T-helper 17 cell (primary cell): ENCODE results near the gene SLC11A2. TPM values are rescaled to one million over a fixed set of nuclear protein-coding genes. Genes with fewer than 3 reads are reported as not detected.
A peak's percentile ranks its signal among the peaks of the same experiment; 100 is the strongest.
"Not testable (repeated sequence)": the region's sequence is repeated elsewhere in the genome, so short reads cannot be mapped to it uniquely, and the experiment has no call there.

Experiments used
- ATAC-seq: fragments of 150-1000 bp; cut with Tn5 transposase; 2 replicates; pipeline ENCODE4 v1.10.0; 2021; ENCODE audit warnings: mild to moderate bottlenecking, moderate library complexity
- DNase-seq, 3 donors: peaks; one replicate each; pipeline versions ENCODE4 v3.0.0 to v3.0.0-alpha.2; 2020 to 2021
- H3K9me3 ChIP-seq: one replicate; pipeline ENCODE4 v1.7.0; 2013; ENCODE audit warnings: low read length, mild to moderate bottlenecking; ENCODE audit not compliant: control insufficient read depth, poor library complexity, severe bottlenecking
- H3K27ac Mint-ChIP-seq: one replicate; pipeline ENCODE4 v1.8.0; 2022; ENCODE audit warnings: mild to moderate bottlenecking, moderate library complexity, mixed read lengths
- H3K27me3 Mint-ChIP-seq: one replicate; pipeline ENCODE4 v1.8.0; 2022; ENCODE audit warnings: mixed read lengths
- H3K36me3 Mint-ChIP-seq: one replicate; pipeline ENCODE4 v1.8.0; 2022; ENCODE audit warnings: low read depth, mixed read lengths
- H3K4me1 Mint-ChIP-seq: one replicate; pipeline ENCODE4 v1.8.0; 2022; ENCODE audit warnings: mild to moderate bottlenecking, mixed read lengths
- H3K4me3 Mint-ChIP-seq: one replicate; pipeline ENCODE4 v1.8.0; 2022; ENCODE audit warnings: mild to moderate bottlenecking, moderate library complexity, mixed read lengths
- total RNA-seq, 4 donors: library from RNA in 2 of 4; stranded (reverse) in 2 of 4; gene quantifications; one replicate each; pipeline ENCODE4 v1.2.3 and lab custom pipeline; 2022 to 2026

SLC11A2 gene
- total RNA-seq, 2 donors from 2014 or later: 47.6 to 51.5 TPM

DNA sequence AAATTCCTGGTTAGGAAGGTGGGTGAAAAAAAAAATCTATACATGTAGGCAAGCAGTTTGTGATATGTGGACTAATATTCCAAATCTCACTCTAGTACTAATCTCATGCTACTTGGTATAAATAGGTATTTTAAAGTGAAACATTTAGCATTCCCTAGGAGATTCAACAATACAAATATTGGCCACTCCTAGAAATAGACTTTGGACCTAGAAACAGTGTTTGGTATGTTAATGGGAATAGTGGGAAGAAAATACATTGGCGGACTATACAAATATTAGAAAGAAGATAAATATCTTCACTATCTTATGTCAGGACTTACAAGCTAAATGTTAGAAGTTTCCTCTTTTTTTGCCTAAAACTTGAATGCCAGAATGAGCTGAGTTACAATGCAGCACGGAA is 45.6 kb downstream of the SLC11A2 start:
- Mint-ChIP-seq H3K27ac (no peak overlapping the region), H3K4me3 (no peak overlapping the region), H3K27me3 (no peaks in the 10 kb centered on the region), H3K4me1 (peaks cover 11% of the 10 kb centered on the region), H3K36me3 (peaks cover 3% of the 10 kb centered on the region)
- no peaks in the 10 kb centered on the region for H3K9me3 ChIP-seq
- DNase-seq: no peak
- ATAC-seq: no peak

DNA sequence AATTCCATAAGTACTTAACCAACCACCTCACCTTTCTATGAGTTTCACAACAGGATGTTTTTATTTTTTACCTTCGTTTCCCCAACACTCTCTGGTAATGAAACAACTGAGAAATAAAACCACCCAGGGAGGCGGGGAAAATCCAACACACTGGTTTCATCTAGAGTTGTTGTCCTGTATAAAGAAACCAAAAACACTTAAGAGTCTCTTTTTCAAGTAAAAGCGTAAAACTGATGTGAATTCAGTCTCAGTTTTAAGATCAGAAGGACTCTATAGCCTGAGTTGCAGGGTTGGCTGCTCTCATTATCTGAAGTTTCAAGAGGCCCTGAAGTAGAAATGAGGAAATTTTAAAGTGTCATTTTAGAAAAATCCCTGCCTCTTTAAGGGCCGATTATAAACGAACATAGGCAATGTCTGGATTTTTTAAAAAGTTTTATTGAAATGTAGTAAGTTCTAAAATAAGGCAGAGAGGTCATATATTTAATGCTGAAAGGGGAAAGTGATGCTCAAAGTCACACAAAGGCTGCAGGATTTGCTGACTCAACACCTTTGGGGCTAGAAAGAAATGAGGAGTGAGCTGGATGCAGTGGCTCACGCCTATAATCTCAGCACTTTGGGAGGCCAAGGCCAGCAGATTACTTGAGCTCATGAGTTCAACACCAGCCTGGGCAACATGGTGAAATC is 46.7 kb downstream of the SLC11A2 start:
- Mint-ChIP-seq H3K36me3 (peaks cover 3% of the 10 kb centered on the region), H3K4me1 (peaks cover 12% of the 10 kb centered on the region), H3K4me3 (no peak overlapping the region), H3K27me3 (no peaks in the 10 kb centered on the region), H3K27ac (peak overlapping the region; percentile 79)
- H3K9me3 ChIP-seq: no peaks in the 10 kb centered on the region
- ATAC-seq: peak; percentile 46
- DNase-seq: no peak

DNA sequence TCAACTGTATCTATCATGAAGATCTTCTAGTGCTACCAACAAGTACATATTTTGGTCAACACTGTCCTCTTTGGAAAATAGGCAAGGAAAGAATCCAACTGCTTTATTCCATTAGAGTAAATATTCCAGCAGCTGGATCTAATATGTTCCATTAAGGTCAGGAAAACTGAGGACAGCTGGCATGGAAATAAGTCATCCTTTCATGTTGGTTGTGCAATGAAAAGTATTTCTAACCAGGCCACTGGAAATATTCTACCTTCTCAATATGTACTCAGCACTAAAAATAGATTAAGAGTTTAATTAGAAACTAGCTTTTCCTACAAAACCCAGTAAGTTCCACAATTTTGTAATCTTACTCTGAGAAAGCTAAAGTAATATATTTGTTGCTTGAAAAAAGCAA is 54.2 kb downstream of the SLC11A2 start:
- no peaks in the 10 kb centered on the region for H3K9me3 ChIP-seq
- Mint-ChIP-seq H3K4me1 (peaks cover 2% of the 10 kb centered on the region), H3K27me3 (no peaks in the 10 kb centered on the region), H3K36me3 (peaks cover 2% of the 10 kb centered on the region), H3K27ac (no peak overlapping the region), H3K4me3 (no peak overlapping the region)
- ATAC-seq (no peak), DNase-seq (no peak)

DNA sequence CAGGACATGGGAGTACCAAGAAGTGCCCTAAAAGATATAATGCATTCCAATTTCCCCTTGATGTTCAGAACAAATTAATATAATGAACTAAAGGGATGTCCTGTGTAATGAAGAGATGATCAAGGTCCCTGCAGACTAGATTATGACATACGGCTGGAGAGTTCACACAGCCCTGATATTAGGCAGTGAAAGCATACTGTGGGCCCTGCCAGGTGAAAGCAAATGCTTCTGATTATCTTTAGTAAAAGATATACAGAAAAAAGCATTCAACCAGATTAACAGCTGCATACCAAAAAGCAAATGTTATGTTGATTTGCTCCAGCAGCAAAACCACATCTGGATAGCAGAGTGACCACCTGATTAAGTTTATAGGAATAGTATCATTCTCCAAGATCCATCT is 61.8 kb downstream of the SLC11A2 start:
- Mint-ChIP-seq H3K4me3 (no peak overlapping the region), H3K36me3 (no peaks in the 10 kb centered on the region), H3K4me1 (peaks cover 6% of the 10 kb centered on the region), H3K27ac (no peak overlapping the region), H3K27me3 (no peaks in the 10 kb centered on the region)
- no peaks in the 10 kb centered on the region for H3K9me3 ChIP-seq
- DNase-seq: no peak
- ATAC-seq: no peak

DNA sequence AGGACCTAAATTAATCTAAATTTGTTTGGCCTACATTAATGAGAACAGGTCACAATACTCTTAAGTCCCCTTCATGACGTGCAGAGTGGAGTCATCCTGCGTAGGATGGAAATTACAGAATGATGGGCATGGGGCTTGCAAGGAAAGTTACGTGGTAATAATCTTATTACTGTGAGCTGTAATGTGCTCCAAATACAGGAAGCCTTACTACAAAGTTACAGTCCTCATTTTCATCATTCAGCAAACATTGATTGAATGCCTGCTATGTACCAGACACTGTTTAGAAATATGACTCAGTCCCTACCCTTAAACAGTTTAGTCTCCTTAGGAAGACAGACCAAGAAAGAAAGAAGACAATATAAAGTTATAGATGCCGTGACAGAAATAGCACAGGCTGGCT is 64.5 kb downstream of the SLC11A2 start:
- H3K4me1 Mint-ChIP-seq: peaks cover 8% of the 10 kb centered on the region
- H3K9me3 ChIP-seq: no peaks in the 10 kb centered on the region
- H3K4me3 Mint-ChIP-seq: no peak overlapping the region
- H3K27me3 Mint-ChIP-seq: no peaks in the 10 kb centered on the region
- no peak overlapping the region for H3K27ac Mint-ChIP-seq
- no peak for DNase-seq
- H3K36me3 Mint-ChIP-seq: no peaks in the 10 kb centered on the region
- ATAC-seq: no peak

DNA sequence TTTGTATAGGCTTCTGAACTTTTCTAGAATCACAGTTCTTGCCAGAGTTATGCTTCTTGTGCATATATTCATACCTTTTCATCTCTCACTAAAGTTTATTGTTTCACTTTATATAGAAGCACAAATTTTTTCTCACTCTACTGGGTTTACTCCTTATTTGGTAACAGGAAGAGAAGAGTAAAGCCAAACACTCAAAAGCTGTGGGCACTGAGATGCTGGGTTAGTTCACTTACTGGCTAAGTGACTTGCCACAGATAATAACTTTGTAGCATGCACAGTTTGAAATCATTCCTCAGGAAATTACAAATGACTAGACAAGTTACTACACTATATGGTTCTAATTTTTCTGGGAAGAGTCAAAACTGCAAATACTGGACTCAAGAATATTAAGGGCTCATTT is 66.1 kb downstream of the SLC11A2 start:
- DNase-seq (no peak), ATAC-seq (no peak)
- H3K27ac Mint-ChIP-seq: no peak overlapping the region
- no peaks in the 10 kb centered on the region for H3K9me3 ChIP-seq
- no peak overlapping the region for H3K4me3 Mint-ChIP-seq
- no peaks in the 10 kb centered on the region for H3K27me3 Mint-ChIP-seq
- peaks cover 8% of the 10 kb centered on the region for H3K4me1 Mint-ChIP-seq
- H3K36me3 Mint-ChIP-seq: no peaks in the 10 kb centered on the region

DNA sequence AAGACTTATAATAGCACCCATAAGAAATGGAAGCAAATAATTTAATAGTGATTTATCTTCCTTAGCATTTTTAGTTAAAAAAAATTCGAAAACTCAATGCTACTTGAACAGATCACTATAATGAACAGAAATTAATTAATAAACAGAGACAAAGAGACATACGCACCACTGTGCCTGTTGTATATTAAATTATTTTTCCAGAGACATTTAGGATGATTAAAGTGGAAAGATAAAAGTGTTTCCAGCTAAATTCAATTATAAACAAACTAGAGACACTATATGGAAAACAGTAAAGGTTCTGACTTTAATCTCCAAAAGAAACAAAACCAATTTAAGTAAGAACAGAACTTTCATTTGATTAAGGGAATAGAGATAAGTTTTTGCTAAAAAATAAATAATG is 70.5 kb downstream of the SLC11A2 start:
- no peaks in the 10 kb centered on the region for H3K9me3 ChIP-seq
- no peaks in the 10 kb centered on the region for H3K27me3 Mint-ChIP-seq
- no peak for DNase-seq
- ATAC-seq: no peak
- H3K4me1 Mint-ChIP-seq: peaks cover 4% of the 10 kb centered on the region
- H3K4me3 Mint-ChIP-seq: no peak overlapping the region
- peak overlapping the region; percentile 29 for H3K27ac Mint-ChIP-seq
- H3K36me3 Mint-ChIP-seq: no peaks in the 10 kb centered on the region

DNA sequence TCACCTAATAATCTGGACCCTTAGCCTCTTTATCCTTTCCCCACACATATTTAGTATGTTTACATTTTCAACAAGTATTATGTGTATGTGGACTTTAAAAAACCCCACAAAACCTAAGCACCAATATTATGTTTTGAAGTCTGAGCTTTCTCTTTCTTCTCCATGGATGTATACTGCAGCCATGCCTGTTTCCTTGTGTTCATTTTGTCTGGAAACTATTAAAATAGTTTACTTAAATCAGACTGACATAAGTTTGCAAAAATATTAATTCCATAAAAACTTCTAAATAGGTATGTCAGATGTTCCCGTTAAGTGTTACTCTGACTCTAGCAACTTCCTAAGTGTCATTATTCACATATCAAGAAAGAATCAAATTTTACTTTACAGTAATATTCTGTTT is 70.9 kb downstream of the SLC11A2 start:
- Mint-ChIP-seq H3K27me3 (no peaks in the 10 kb centered on the region), H3K36me3 (no peaks in the 10 kb centered on the region), H3K4me1 (peaks cover 2% of the 10 kb centered on the region), H3K27ac (peak overlapping the region; percentile 29), H3K4me3 (no peak overlapping the region)
- H3K9me3 ChIP-seq: no peaks in the 10 kb centered on the region
- DNase-seq (no peak), ATAC-seq (no peak)

DNA sequence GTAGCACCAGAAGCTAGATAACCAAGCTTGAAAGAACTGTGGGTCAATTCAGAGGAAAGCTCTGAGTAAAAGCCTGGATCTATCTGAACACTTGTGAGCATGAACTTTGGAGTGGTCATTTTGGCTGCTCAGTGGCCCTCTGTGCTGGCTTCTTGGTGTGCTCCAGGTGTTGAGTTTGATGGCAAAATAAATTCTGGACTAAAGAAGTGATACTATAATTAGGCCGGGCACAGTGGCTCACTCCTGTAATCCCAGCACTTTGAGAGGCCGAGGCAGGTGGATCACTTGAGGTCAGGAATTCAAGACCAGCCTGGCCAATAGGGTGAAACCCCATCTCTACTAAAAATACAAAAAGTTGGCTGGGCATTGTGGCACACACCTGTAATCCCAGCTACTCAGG is 71.4 kb downstream of the SLC11A2 start:
- H3K27ac Mint-ChIP-seq, H3K4me3 Mint-ChIP-seq, H3K4me1 Mint-ChIP-seq, DNase-seq, H3K27me3 Mint-ChIP-seq, H3K9me3 ChIP-seq, ATAC-seq, H3K36me3 Mint-ChIP-seq: not testable (repeated sequence)

DNA sequence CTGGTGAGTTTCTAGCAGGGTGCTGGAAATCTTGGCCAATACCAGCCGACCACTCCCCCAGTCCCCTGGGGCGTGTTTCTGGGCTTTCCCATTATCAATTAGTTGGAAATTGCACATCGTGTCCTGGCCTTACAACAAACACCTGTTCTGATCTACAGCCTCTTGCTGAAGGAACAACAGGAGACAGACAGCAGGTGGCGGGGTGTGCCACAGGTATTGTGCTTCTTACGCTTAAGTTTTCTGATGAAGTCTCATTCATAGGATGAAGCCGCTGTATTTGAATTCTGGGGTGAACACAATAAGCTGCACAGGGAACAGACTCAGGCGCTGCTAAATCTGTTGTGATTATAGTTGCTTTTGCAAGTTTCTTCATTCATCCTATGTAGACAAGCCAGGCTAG is 73.1 kb downstream of the SLC11A2 start:
- H3K9me3 ChIP-seq: no peaks in the 10 kb centered on the region
- Mint-ChIP-seq H3K4me1 (peaks cover 2% of the 10 kb centered on the region), H3K27ac (no peak overlapping the region), H3K27me3 (no peaks in the 10 kb centered on the region), H3K36me3 (no peaks in the 10 kb centered on the region), H3K4me3 (no peak overlapping the region)
- no peak for DNase-seq
- no peak for ATAC-seq

DNA sequence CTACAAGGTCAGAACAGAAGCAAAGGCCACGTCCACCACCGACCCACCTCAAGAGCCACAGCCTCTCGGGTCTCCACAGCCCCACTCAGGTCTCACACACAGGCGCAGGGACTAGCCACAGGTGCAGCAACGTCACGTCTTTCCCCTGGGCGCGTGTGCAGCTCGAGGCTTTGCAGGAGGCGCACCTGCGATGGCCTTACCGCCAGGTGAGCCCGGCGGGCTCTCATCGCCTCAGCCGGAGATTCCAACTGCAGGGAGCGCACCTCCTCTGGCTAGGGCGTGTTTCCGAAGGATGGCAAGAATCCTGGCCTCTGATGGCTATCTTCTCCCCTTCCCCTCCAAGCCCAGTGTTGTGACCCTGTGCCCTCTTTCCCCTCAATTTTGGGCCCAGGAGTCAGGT is 73.7 kb downstream of the SLC11A2 start, which contains the start of gene HIGD1C:
Gene HIGD1C (plus strand): TSS at position 35 of the 400 bp plus-strand sequence. CDS start 1,455 bp downstream, outside the sequence.
- Mint-ChIP-seq H3K27ac (no peak within 1 kb of the TSS), H3K4me3 (no peak within 1 kb of the TSS), H3K27me3 (no peaks in the 10 kb centered on the region), H3K36me3 (no peaks in the 10 kb centered on the region), H3K4me1 (no peaks in the 10 kb centered on the region)
- no peaks in the 10 kb centered on the region for H3K9me3 ChIP-seq
- DNase-seq (no peak), ATAC-seq (no peak)

DNA sequence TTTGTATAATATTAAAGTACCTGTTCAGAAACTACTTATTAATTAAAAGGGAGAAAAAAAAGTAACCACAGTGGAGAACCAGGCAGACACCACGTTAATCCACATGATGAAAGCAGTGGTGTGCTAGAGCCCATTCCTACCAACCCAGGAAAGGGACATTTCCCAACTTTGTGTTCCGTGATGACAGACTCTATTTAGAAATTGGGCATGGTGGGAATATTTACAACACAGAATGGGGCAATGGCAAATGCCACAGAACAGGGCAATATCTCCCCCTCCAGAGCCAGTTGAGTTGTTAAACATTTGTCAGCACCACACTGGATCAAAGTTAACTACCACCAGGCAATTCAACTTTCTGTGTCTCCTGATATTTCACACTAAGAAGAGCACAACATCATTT is 75.1 kb downstream of the SLC11A2 start:
- Mint-ChIP-seq H3K36me3 (no peaks in the 10 kb centered on the region), H3K4me1 (no peaks in the 10 kb centered on the region), H3K27ac (no peak overlapping the region), H3K27me3 (no peaks in the 10 kb centered on the region), H3K4me3 (no peak overlapping the region)
- H3K9me3 ChIP-seq: no peaks in the 10 kb centered on the region
- ATAC-seq: no peak
- DNase-seq: no peak

DNA sequence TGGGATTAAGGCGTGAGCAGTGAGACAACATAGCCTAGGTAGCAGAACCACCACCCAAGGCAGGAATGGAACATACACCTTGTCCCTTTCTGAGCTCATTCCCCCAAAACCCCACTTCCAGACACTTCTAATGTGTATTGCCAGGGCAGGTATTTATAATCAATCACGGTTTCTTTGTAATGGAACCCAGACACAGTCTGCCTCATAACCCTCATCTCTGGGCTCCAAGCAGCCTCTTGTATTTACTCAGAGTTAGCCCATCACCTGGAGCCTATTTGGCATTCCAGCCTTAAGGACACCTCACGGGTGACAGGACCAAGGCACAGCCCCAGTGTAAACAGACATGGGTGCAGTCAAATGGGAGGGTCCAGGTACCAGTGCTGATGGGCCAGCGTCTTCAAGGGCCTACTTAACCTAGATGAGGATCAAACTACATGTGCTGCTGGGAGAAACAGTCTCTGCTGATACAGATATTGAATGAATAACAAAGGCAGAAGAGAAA is 76.3 kb downstream of the SLC11A2 start:
- no peak for DNase-seq
- Mint-ChIP-seq H3K4me1 (no peaks in the 10 kb centered on the region), H3K36me3 (no peaks in the 10 kb centered on the region), H3K4me3 (no peak overlapping the region), H3K27me3 (no peaks in the 10 kb centered on the region), H3K27ac (no peak overlapping the region)
- no peaks in the 10 kb centered on the region for H3K9me3 ChIP-seq
- no peak for ATAC-seq

DNA sequence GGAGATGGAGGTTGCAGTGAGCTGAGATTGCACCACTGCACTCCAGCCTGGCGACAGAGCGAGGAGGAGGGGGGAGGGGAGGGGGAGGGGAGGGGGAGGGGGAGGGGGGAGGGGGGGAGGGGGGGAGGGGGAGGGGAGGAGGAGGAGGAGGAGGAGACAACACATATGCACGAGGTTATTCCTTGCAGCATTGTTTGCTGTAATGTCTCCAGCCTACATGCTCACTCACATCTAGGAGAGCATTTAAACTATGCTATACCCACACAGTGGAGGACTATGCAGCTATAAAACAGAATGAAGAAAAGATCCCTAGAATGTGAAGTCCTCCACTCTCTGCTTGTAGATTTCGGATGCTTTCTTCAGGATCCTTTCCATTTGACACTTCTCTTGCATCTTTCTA is 77.4 kb downstream of the SLC11A2 start:
- no peak overlapping the region for H3K27ac Mint-ChIP-seq

More for the DNA sequence above, 77.4 kb downstream of the SLC11A2 start:
- Mint-ChIP-seq H3K36me3 (peaks cover 4% of the 10 kb centered on the region), H3K4me3 (no peak overlapping the region), H3K27me3 (no peaks in the 10 kb centered on the region), H3K4me1 (no peaks in the 10 kb centered on the region)
- no peak for DNase-seq
- ATAC-seq: no peak
- H3K9me3 ChIP-seq: no peaks in the 10 kb centered on the region
